MM.1S (cell line): Measurements from ENCODE around the gene TRPV2.

ENCODE experiments used
- EZH2 ChIP-seq: fragments of 300-600 bp; sonication (generic); optimal IDR thresholded peaks from 2 replicates; pipeline ENCODE3; 2017; ENCODE audit warnings: low read depth, mild to moderate bottlenecking, antibody characterized with exemption, low read length, mixed read lengths
- EZH2phosphoT487 ChIP-seq: fragments of 300-600 bp; sonication (generic); IDR thresholded peaks from 2 replicates; pipeline ENCODE4 v1.6.1; 2018; ENCODE audit warnings: antibody characterized with exemption, low read length
- TF ChIP-seq, protein P1 (sequence below): fragments of 300-600 bp; sonication (generic); IDR thresholded peaks from 2 replicates; pipeline ENCODE4 v1.5.1; 2016; ENCODE audit warnings: antibody characterized with exemption, low read length, mixed read lengths

DNA sequence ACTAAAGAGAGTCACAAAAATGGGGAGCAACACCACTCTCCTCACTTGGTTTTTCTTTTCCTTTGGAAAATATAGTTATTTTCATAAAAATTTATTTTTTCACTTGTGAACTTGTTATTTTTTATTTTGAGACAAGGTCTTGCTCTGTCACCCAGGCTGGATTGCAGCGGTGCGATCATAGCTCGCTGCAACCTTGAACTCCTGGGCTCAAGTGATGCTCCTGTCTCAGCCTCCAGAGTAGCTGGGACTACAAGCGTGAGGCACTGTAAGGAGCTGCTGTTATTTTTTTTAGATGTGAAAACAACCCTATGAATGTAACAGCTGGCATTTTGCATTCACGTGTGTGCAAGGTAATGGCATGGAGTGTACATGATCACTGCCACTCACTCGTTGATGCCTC, 51.7 kb downstream of the TRPV2 start:
- TF ChIP-seq EZH2, result no peak
- TF ChIP-seq, protein P1, sequence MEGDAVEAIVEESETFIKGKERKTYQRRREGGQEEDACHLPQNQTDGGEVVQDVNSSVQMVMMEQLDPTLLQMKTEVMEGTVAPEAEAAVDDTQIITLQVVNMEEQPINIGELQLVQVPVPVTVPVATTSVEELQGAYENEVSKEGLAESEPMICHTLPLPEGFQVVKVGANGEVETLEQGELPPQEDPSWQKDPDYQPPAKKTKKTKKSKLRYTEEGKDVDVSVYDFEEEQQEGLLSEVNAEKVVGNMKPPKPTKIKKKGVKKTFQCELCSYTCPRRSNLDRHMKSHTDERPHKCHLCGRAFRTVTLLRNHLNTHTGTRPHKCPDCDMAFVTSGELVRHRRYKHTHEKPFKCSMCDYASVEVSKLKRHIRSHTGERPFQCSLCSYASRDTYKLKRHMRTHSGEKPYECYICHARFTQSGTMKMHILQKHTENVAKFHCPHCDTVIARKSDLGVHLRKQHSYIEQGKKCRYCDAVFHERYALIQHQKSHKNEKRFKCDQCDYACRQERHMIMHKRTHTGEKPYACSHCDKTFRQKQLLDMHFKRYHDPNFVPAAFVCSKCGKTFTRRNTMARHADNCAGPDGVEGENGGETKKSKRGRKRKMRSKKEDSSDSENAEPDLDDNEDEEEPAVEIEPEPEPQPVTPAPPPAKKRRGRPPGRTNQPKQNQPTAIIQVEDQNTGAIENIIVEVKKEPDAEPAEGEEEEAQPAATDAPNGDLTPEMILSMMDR, result no peak
- TF ChIP-seq EZH2phosphoT487, result no peak
